H1 (cell line): Measurements from ENCODE around the gene KCNH6. TPM values are rescaled to one million over a fixed set of nuclear protein-coding genes. Genes with fewer than 3 reads are reported as not detected.

ENCODE experiments used
- ATF2 ChIP-seq: IDR thresholded peaks from 2 replicates; pipeline ENCODE4 v1.6.1; 2012; ENCODE audit warnings: low read length, inconsistent platforms
- CHD2 ChIP-seq: IDR thresholded peaks from 2 replicates; pipeline ENCODE4 v1.6.1; 2012; ENCODE audit warnings: low read length, improper control_type of control experiment
- NANOG ChIP-seq: IDR thresholded peaks from 2 replicates; pipeline ENCODE4 v1.6.1; 2011; ENCODE audit warnings: low read length, low read depth, mild to moderate bottlenecking, inconsistent platforms; ENCODE audit not compliant: insufficient read depth, poor library complexity, severe bottlenecking
- SUZ12 ChIP-seq: fragments of 200-600 bp; sonication (generic); IDR thresholded peaks from 2 replicates; pipeline ENCODE4 v1.6.1; 2012; ENCODE audit warnings: mild to moderate bottlenecking, inconsistent platforms, low read length, moderate library complexity, mixed read lengths
- TCF12 ChIP-seq: IDR thresholded peaks from 2 replicates; pipeline ENCODE4 v1.6.1; 2011; ENCODE audit warnings: low read depth, mild to moderate bottlenecking, low read length
- polyA plus RNA-seq, 7 experiments: library from polyadenylated mRNA; depleted of rRNA in 3 of 7; stranded (reverse) in 5 of 7; unstranded in 2 of 7; fragments of >200 nt in 5 of 7; fragments of 200-250 nt in 2 of 7; gene quantifications; 1 replicate in 5 of 7; 2 replicates in 1 of 7; 4 replicates in 1 of 7; pipeline versions ENCODE4 v1.2.1 to v1.2.3, GENCODE V29; 2011 to 2013; ENCODE audit warnings: missing spikeins in 2 of 7, mixed read lengths in 2 of 7
- total RNA-seq: library from RNA; stranded (reverse); fragmentation: NEBNext Ultra II Directional; extraction: Animal tissue kit (Norgen Biotek cat#: 25700); gene quantifications from 2 replicates; pipeline ENCODE4 v1.2.1, GENCODE V29; 2021

The KCNH6 gene
- total and polyA plus RNA-seq, 2 of the 8 experiments (the other 6 are each of a cell fraction or from before 2014, with no cell fraction given) = 1.8 to 3.6 TPM

- TF ChIP-seq NANOG (no peak), ATF2 (no peak), TCF12 (no peak), CHD2 (no peak), SUZ12 (no peak)
Observed at GRCh38 chr17:63491977-63492618, 31.1 kb upstream of the KCNH6 start (continued).
